ENCODE measurements around the gene OTOP1. TPM values are rescaled to one million over a fixed set of nuclear protein-coding genes. Genes with fewer than 3 reads are reported as not detected.
A peak's percentile ranks its signal among the peaks of the same experiment; 100 is the strongest.
"Not testable (repeated sequence)": the region's sequence is repeated elsewhere in the genome, so short reads cannot be mapped to it uniquely, and the experiment has no call there.

Gene OTOP1
- total and polyA plus RNA-seq, 5 donors from 2014 or later: not detected

GRCh38 chr4:4249342-4249741, 22.6 kb upstream of the OTOP1 start:
- peak overlapping the region; percentile 87 for H3K27ac ChIP-seq (ENCODE audit: insufficient read depth, low read length, poor library complexity, severe bottlenecking)
- not testable (repeated sequence) for H3K9me3 Mint-ChIP-seq; H3K27me3 ChIP-seq (ENCODE audit: control insufficient read depth, insufficient read depth, low read length); H3K4me3 ChIP-seq (ENCODE audit: low read depth, low read length); H3K9me3 ChIP-seq (ENCODE audit: control insufficient read depth in 2 of 2, low read length in 2 of 2); ATAC-seq (ENCODE audit: low read depth in 2 of 2); DNase-seq
- Mint-ChIP-seq H3K27me3 (peaks cover 18% of the 10 kb centered on the region), H3K36me3 (peaks cover 12% of the 10 kb centered on the region), H3K4me1 (peaks cover 16 to 45% (median 27%) of the 10 kb centered on the region in 4 donors), H3K4me3 (peak overlapping the region in 3 of 4 donors; percentile 95 to 99 (median 96)), H3K27ac (peak overlapping the region in 2 of 3 donors; percentile 98 to 99)
- H3K36me3 ChIP-seq (ENCODE audit: control insufficient read depth, insufficient read depth, low read length): peaks cover 11% of the 10 kb centered on the region
- H3K4me1 ChIP-seq (ENCODE audit: control insufficient read depth, insufficient read depth, low read length, poor library complexity, severe bottlenecking): peaks cover 23% of the 10 kb centered on the region

GRCh38 chr4:4248885-4249203, 22.1 kb upstream of the OTOP1 start:
- Histone ChIP-seq H3K9me3 (ENCODE audit: control insufficient read depth in 2 of 2, low read length in 2 of 2) (no peaks in the 10 kb centered on the region), H3K36me3 (ENCODE audit: control insufficient read depth, insufficient read depth, low read length) (peaks cover 16% of the 10 kb centered on the region), H3K27me3 (ENCODE audit: control insufficient read depth, insufficient read depth, low read length) (no peaks in the 10 kb centered on the region), H3K4me1 (ENCODE audit: control insufficient read depth, insufficient read depth, low read length, poor library complexity, severe bottlenecking) (peaks cover 23% of the 10 kb centered on the region), H3K27ac (ENCODE audit: insufficient read depth, low read length, poor library complexity, severe bottlenecking) (peak overlapping the region; percentile 87), H3K4me3 (ENCODE audit: low read depth, low read length) (peak overlapping the region; percentile 95)
- H3K4me3 Mint-ChIP-seq: peak overlapping the region; percentile 95 to 99 (median 96)
- H3K9me3 Mint-ChIP-seq: no peaks in the 10 kb centered on the region
- no peak for ATAC-seq (ENCODE audit: low read depth in 2 of 2)
- peaks cover 16 to 46% (median 28%) of the 10 kb centered on the region in 4 donors for H3K4me1 Mint-ChIP-seq
- DNase-seq: no peak
- H3K27ac Mint-ChIP-seq: peak overlapping the region; percentile 98 to 99 (median 99)
- H3K36me3 Mint-ChIP-seq: peaks cover 13% of the 10 kb centered on the region
- peaks cover 17% of the 10 kb centered on the region for H3K27me3 Mint-ChIP-seq

GRCh38 chr4:4248029-4248884, 21.5 kb upstream of the OTOP1 start, which contains the start of gene TMEM128:
TMEM128 (minus strand) TSS chr4:4248223; CDS start chr4:4248202, 21 bp downstream.
- H3K36me3 Mint-ChIP-seq: peaks cover 18% of the 10 kb centered on the region
- ATAC-seq (ENCODE audit: low read depth in 2 of 2) (peak; percentile 96 to 98), DNase-seq (peak; percentile 88 to 95 (median 92))
- peaks cover 23% of the 10 kb centered on the region for H3K4me1 ChIP-seq (ENCODE audit: control insufficient read depth, insufficient read depth, low read length, poor library complexity, severe bottlenecking)
- peaks cover 22% of the 10 kb centered on the region for H3K36me3 ChIP-seq (ENCODE audit: control insufficient read depth, insufficient read depth, low read length)
- peaks cover 13% of the 10 kb centered on the region for H3K27me3 Mint-ChIP-seq
- H3K4me1 Mint-ChIP-seq: peaks cover 20 to 51% (median 32%) of the 10 kb centered on the region in 4 donors
- peak within 1 kb of the TSS; percentile 87 for H3K27ac ChIP-seq (ENCODE audit: insufficient read depth, low read length, poor library complexity, severe bottlenecking)
- H3K27ac Mint-ChIP-seq: peak within 1 kb of the TSS; percentile 98 to 99 (median 99)
- no peaks in the 10 kb centered on the region for H3K27me3 ChIP-seq (ENCODE audit: control insufficient read depth, insufficient read depth, low read length)
- H3K9me3 ChIP-seq (ENCODE audit: control insufficient read depth in 2 of 2, low read length in 2 of 2): no peaks in the 10 kb centered on the region
- H3K4me3 ChIP-seq (ENCODE audit: low read depth, low read length): peak within 1 kb of the TSS; percentile 95
- H3K4me3 Mint-ChIP-seq: peak within 1 kb of the TSS; percentile 95 to 99 (median 96)
- peaks cover 0 to 1% (median 0%) of the 10 kb centered on the region in 7 donors for H3K9me3 Mint-ChIP-seq

- Mint-ChIP-seq H3K4me3 (peak overlapping the region; percentile 95 to 99 (median 96)), H3K27me3 (peaks cover 9% of the 10 kb centered on the region), H3K36me3 (peaks cover 18% of the 10 kb centered on the region), H3K27ac (peak overlapping the region; percentile 98 to 99 (median 99)), H3K4me1 (peaks cover 20 to 48% (median 31%) of the 10 kb centered on the region in 4 donors), H3K9me3 (peaks cover 0 to 1% (median 0%) of the 10 kb centered on the region in 7 donors)
- ATAC-seq (ENCODE audit: low read depth in 2 of 2): peak; percentile 8 to 29
- no peak for DNase-seq
- Histone ChIP-seq H3K9me3 (ENCODE audit: control insufficient read depth in 2 of 2, low read length in 2 of 2) (no peaks in the 10 kb centered on the region), H3K4me1 (ENCODE audit: control insufficient read depth, insufficient read depth, low read length, poor library complexity, severe bottlenecking) (peaks cover 23% of the 10 kb centered on the region), H3K27me3 (ENCODE audit: control insufficient read depth, insufficient read depth, low read length) (no peaks in the 10 kb centered on the region), H3K36me3 (ENCODE audit: control insufficient read depth, insufficient read depth, low read length) (peaks cover 26% of the 10 kb centered on the region), H3K4me3 (ENCODE audit: low read depth, low read length) (peak overlapping the region; percentile 95), H3K27ac (ENCODE audit: insufficient read depth, low read length, poor library complexity, severe bottlenecking) (peak overlapping the region; percentile 87)
Measured at GRCh38 chr4:4247696-4248028, 20.9 kb upstream of the OTOP1 start.

- no peak overlapping the region for H3K4me3 Mint-ChIP-seq
- H3K4me1 Mint-ChIP-seq: peaks cover 20 to 51% (median 30%) of the 10 kb centered on the region in 4 donors
- H3K4me3 ChIP-seq (ENCODE audit: low read depth, low read length): no peak overlapping the region
- H3K27ac ChIP-seq (ENCODE audit: insufficient read depth, low read length, poor library complexity, severe bottlenecking): no peak overlapping the region
- H3K9me3 Mint-ChIP-seq: peaks cover 0 to 1% (median 0%) of the 10 kb centered on the region in 7 donors
- DNase-seq: no peak
- peaks cover 31% of the 10 kb centered on the region for H3K36me3 Mint-ChIP-seq
- no peaks in the 10 kb centered on the region for H3K27me3 ChIP-seq (ENCODE audit: control insufficient read depth, insufficient read depth, low read length)
- peaks cover 47% of the 10 kb centered on the region for H3K36me3 ChIP-seq (ENCODE audit: control insufficient read depth, insufficient read depth, low read length)
- H3K27ac Mint-ChIP-seq: peak overlapping the region in 1 of 3 donors; percentile 34
- peaks cover 23% of the 10 kb centered on the region for H3K4me1 ChIP-seq (ENCODE audit: control insufficient read depth, insufficient read depth, low read length, poor library complexity, severe bottlenecking)
- ATAC-seq (ENCODE audit: low read depth in 2 of 2): no peak
- no peaks in the 10 kb centered on the region for H3K9me3 ChIP-seq (ENCODE audit: control insufficient read depth in 2 of 2, low read length in 2 of 2)
- no peaks in the 10 kb centered on the region for H3K27me3 Mint-ChIP-seq
Measured at GRCh38 chr4:4245172-4245571, 18.4 kb upstream of the OTOP1 start.

GRCh38 chr4:4239551-4239950, 12.8 kb upstream of the OTOP1 start:
- ATAC-seq (ENCODE audit: low read depth in 2 of 2); DNase-seq; H3K27me3 ChIP-seq (ENCODE audit: control insufficient read depth, insufficient read depth, low read length); H3K27ac ChIP-seq (ENCODE audit: insufficient read depth, low read length, poor library complexity, severe bottlenecking); H3K9me3 ChIP-seq (ENCODE audit: control insufficient read depth in 2 of 2, low read length in 2 of 2); H3K4me3 ChIP-seq (ENCODE audit: low read depth, low read length); H3K4me3 Mint-ChIP-seq; H3K27me3 Mint-ChIP-seq; H3K9me3 Mint-ChIP-seq; H3K4me1 ChIP-seq (ENCODE audit: control insufficient read depth, insufficient read depth, low read length, poor library complexity, severe bottlenecking): not testable (repeated sequence)
- Mint-ChIP-seq H3K36me3 (peaks cover 53% of the 10 kb centered on the region), H3K4me1 (peaks cover 0 to 22% (median 15%) of the 10 kb centered on the region in 4 donors), H3K27ac (peak overlapping the region in 1 of 3 donors; percentile 91)
- H3K36me3 ChIP-seq (ENCODE audit: control insufficient read depth, insufficient read depth, low read length): peaks cover 71% of the 10 kb centered on the region

GRCh38 chr4:4233610-4234009, 6.9 kb upstream of the OTOP1 start:
- peaks cover 0 to 11% (median 2%) of the 10 kb centered on the region in 7 donors for H3K9me3 Mint-ChIP-seq

More at GRCh38 chr4:4233610-4234009, 6.9 kb upstream of the OTOP1 start:
- no peak overlapping the region for H3K4me3 Mint-ChIP-seq
- H3K36me3 Mint-ChIP-seq: peaks cover 28% of the 10 kb centered on the region
- no peaks in the 10 kb centered on the region for H3K4me1 ChIP-seq (ENCODE audit: control insufficient read depth, insufficient read depth, low read length, poor library complexity, severe bottlenecking)
- peaks cover 2% of the 10 kb centered on the region for H3K27me3 ChIP-seq (ENCODE audit: control insufficient read depth, insufficient read depth, low read length)
- no peak overlapping the region for H3K4me3 ChIP-seq (ENCODE audit: low read depth, low read length)
- H3K36me3 ChIP-seq (ENCODE audit: control insufficient read depth, insufficient read depth, low read length): peaks cover 21% of the 10 kb centered on the region
- no peak overlapping the region for H3K27ac ChIP-seq (ENCODE audit: insufficient read depth, low read length, poor library complexity, severe bottlenecking)
- no peak for ATAC-seq (ENCODE audit: low read depth in 2 of 2)
- no peak for DNase-seq
- peaks cover 5% of the 10 kb centered on the region for H3K27me3 Mint-ChIP-seq
- H3K27ac Mint-ChIP-seq: no peak overlapping the region
- peaks cover 0 to 4% (median under 1%) of the 10 kb centered on the region in 4 donors for H3K4me1 Mint-ChIP-seq
- no peaks in the 10 kb centered on the region for H3K9me3 ChIP-seq (ENCODE audit: control insufficient read depth in 2 of 2, low read length in 2 of 2)
